Measurements from ENCODE around the gene PIP4K2A.

The PIP4K2A gene

DNA sequence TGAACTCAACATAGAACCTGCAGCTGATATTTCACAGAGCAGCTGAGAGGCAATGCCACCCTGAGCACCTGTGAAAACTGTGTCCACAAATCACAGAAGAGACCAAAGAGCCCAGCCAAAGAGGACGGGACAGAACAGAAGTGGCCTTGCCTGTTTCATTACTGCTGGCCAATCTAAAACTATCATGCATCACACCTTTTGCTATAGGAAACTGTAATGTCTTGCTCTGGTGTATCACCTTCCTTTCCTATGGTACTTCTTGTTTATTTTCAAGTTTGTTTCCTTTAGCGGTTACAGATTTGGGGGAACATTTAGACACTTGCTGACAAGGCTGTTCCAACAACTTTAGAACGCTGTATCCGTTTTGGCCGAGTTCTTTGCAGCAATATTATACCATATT is 80.3 kb downstream of the PIP4K2A start:
- Mint-ChIP-seq H3K4me1 (peaks cover 97% of the 10 kb centered on the region), H3K27me3 (no peaks in the 10 kb centered on the region), H3K4me3 (peak overlapping the region in 1 of 2 donors; percentile 49), H3K27ac (peak overlapping the region in 1 of 2 donors; percentile 19), H3K9me3 (peaks cover 7 to 9% of the 10 kb centered on the region in 2 donors)
- ATAC-seq (no peak), DNase-seq (no peak)

DNA sequence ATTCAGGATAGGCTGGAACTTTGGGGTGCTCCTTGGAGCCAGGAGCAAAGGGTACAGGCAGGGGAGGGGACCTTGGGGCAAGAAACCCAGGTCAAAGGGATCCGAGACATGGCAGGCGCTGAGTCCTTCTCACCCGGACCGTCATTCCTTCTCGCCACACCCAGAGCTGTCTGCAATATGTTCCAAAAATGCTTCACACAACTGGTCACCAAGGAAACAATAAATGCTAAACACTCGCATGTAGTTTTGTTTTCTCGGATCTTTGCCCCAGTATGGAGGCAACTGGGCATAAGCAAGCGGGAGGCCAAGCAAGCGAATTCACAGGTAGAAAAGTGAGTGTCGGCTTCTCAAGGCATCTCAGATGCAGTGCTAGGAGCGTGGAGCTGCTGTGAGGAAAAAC is 80.8 kb downstream of the PIP4K2A start:
- Mint-ChIP-seq H3K9me3 (peaks cover 7 to 9% of the 10 kb centered on the region in 2 donors), H3K27ac (no peak overlapping the region), H3K27me3 (no peaks in the 10 kb centered on the region), H3K4me1 (peaks cover 97% of the 10 kb centered on the region), H3K4me3 (no peak overlapping the region)
- ATAC-seq (no peak), DNase-seq (no peak)

DNA sequence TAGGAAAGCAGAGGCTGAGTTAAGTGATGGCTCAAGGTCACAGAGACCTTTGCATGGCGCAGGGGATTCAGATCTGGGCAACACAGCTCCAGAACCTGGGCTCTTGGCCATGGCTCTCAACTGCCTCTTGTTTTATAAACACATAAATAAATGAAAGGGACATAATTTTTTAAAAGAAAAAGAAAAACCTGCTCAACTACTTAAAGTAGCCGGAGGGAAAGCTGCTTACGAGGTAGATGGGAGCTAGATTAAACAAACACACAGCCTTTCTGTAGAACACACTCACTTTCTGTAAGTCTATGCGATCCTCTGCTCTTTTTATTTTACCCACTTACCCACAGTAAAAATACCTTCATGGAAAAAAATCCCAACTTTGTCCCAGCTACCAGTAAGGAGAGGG is 81.3 kb downstream of the PIP4K2A start:
- Mint-ChIP-seq H3K4me1 (peaks cover 97% of the 10 kb centered on the region), H3K4me3 (no peak overlapping the region), H3K27ac (peak overlapping the region in 1 of 2 donors; percentile 66), H3K27me3 (no peaks in the 10 kb centered on the region), H3K9me3 (peaks cover 7 to 9% of the 10 kb centered on the region in 2 donors)
- no peak for ATAC-seq
- DNase-seq: no peak

GRCh38 chr10:22631646-22632278 is 82.6 kb downstream of the PIP4K2A start:
- ATAC-seq: no peak
- Mint-ChIP-seq H3K27me3 (no peaks in the 10 kb centered on the region), H3K27ac (peak overlapping the region; percentile 96), H3K9me3 (peaks cover 3 to 4% of the 10 kb centered on the region in 2 donors), H3K4me3 (peak overlapping the region; percentile 42 to 63), H3K4me1 (peaks cover 94% of the 10 kb centered on the region)
- no peak for DNase-seq

DNA sequence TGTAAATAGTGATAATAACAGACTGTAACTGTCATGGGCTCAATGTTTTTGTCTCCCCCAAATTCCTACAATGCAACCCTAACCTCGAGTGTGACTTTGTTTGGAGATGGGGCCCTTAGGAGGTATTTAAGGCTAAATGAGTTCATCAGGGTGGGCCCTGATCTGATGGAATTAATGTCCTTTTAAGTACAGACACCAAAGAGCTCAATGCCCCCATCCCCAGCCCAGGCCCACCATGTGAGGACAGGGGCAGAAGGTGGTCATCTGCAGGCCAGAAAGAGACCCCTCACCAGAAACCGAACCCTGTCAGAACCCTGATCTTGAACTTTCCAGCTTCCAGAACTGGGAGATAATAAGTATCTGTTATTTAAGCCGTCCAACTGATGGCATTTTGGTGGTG is 83.2 kb downstream of the PIP4K2A start:
- peaks cover 94% of the 10 kb centered on the region for H3K4me1 Mint-ChIP-seq
- H3K9me3 Mint-ChIP-seq: no peaks in the 10 kb centered on the region
- DNase-seq: no peak
- no peak for ATAC-seq
- H3K4me3 Mint-ChIP-seq: peak overlapping the region; percentile 63 to 83
- H3K27me3 Mint-ChIP-seq: no peaks in the 10 kb centered on the region
- H3K27ac Mint-ChIP-seq: peak overlapping the region; percentile 96

DNA sequence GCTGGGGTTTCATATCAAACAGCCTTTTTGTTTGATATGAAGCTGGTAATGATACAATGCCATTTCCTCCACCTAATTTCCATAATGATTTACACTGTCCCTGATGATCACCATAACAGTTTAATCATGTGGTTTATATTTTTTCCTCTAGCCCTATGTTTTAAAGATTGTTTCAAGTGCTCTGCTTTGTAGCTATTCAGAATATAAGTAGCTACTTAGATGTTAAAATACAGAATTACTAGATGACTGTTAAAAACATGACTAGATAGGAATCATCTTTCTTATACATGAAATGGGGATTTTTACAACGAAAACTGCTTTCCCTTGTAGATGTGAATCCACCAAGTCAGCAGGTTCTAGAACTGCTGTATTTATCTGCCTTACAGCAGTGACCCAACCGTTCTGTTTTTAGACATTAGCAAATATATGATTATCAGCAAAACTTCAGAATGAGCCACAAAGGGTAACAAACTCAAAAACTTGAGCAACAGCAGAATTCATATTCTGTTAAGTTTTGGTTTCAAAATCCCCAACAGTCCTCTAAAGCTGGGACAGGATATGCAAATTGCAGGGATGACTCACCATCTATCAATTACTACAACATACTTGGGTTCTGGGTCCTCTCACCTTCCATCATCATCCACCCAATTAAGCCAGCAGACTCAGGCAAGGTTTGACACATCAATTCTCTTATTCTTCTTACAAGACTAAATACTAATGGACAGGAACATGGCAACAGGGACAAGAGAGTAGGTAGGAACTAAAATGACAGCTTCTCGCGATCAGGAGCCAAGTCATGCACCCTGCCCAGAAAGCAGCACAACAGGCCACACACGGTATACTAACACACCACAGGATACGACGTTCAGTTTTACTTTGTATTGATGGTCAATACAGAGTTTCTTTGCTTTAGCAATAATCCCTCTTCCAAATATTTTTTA is 83.9 kb downstream of the PIP4K2A start:
- H3K4me1 Mint-ChIP-seq: peaks cover 94% of the 10 kb centered on the region
- H3K27me3 Mint-ChIP-seq: no peaks in the 10 kb centered on the region
- peak overlapping the region; percentile 96 for H3K27ac Mint-ChIP-seq
- H3K9me3 Mint-ChIP-seq: no peaks in the 10 kb centered on the region
- ATAC-seq: peak; percentile 89
- DNase-seq: peak; percentile 47 to 55
- H3K4me3 Mint-ChIP-seq: peak overlapping the region; percentile 63 to 83

- ATAC-seq (peak; percentile 62), DNase-seq (peak in 1 of 2 donors; percentile 42)
- no peaks in the 10 kb centered on the region for H3K9me3 Mint-ChIP-seq
- no peaks in the 10 kb centered on the region for H3K27me3 Mint-ChIP-seq
- peak overlapping the region; percentile 96 for H3K27ac Mint-ChIP-seq
- H3K4me3 Mint-ChIP-seq: peak overlapping the region; percentile 63 to 83
- H3K4me1 Mint-ChIP-seq: peaks cover 93% of the 10 kb centered on the region
Observed at GRCh38 chr10:22629852-22630233, 84.5 kb downstream of the PIP4K2A start.

- peak overlapping the region; percentile 55 for H3K4me3 Mint-ChIP-seq
- peak overlapping the region in 1 of 2 donors; percentile 83 for H3K27ac Mint-ChIP-seq
- H3K9me3 Mint-ChIP-seq: no peaks in the 10 kb centered on the region
- DNase-seq (no peak), ATAC-seq (no peak)
- no peaks in the 10 kb centered on the region for H3K27me3 Mint-ChIP-seq
- H3K4me1 Mint-ChIP-seq: peaks cover 93% of the 10 kb centered on the region
Observed at GRCh38 chr10:22629126-22629525, 85.3 kb downstream of the PIP4K2A start.

DNA sequence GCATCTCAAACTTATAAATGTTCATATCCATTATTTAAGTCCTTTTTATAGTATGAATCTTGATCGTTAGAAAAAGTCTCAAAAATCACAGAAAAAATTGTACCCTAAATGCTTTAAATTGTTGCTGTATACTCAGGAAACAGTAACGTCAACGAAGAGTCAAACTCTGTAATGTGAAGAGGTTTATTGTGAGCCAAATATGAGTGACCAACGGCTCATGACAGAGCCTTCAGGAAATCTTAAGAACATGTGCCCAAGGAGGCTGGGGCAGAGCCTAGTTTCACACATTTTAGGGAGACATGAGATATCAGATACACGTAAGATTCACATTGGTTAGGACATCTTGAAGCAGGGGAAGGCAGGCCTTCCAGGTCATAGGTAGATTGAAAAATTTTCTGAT is 86.1 kb downstream of the PIP4K2A start:
- peak overlapping the region; percentile 5 to 55 for H3K4me3 Mint-ChIP-seq
- H3K27ac Mint-ChIP-seq: peak overlapping the region in 1 of 2 donors; percentile 22

DNA sequence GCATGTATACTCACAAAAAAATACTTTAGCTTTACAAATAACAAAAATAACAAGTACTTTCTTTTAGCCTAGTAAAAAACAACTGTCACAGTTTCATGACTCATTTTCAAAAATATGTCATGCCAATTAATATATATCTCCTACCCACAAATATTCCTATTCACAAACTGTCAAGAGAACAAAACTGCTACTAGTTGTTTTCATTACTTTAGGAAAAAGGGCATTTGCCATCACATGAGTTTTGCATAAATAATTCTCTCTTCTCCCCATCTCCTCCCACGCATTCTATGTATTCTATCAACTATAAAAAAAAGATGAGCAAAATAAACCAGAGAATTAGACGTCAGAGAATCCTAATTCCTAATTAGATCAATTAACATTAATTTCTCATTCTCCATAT is 87.6 kb downstream of the PIP4K2A start:
- Mint-ChIP-seq H3K27me3 (no peaks in the 10 kb centered on the region), H3K4me1 (peaks cover 93% of the 10 kb centered on the region), H3K9me3 (no peaks in the 10 kb centered on the region), H3K27ac (peak overlapping the region in 1 of 2 donors; percentile 92), H3K4me3 (peak overlapping the region; percentile 48 to 57)
- DNase-seq: no peak
- ATAC-seq: no peak

More for the DNA sequence above, 86.1 kb downstream of the PIP4K2A start:
- Mint-ChIP-seq H3K4me1 (peaks cover 93% of the 10 kb centered on the region), H3K9me3 (no peaks in the 10 kb centered on the region), H3K27me3 (no peaks in the 10 kb centered on the region)
- ATAC-seq (no peak), DNase-seq (no peak)

GRCh38 chr10:22625516-22626290 is 88.7 kb downstream of the PIP4K2A start:
- DNase-seq: no peak
- ATAC-seq: no peak
- no peaks in the 10 kb centered on the region for H3K27me3 Mint-ChIP-seq
- H3K4me1 Mint-ChIP-seq: peaks cover 93% of the 10 kb centered on the region
- peak overlapping the region; percentile 30 to 71 for H3K4me3 Mint-ChIP-seq
- H3K27ac Mint-ChIP-seq: peak overlapping the region in 1 of 2 donors; percentile 83
- H3K9me3 Mint-ChIP-seq: no peaks in the 10 kb centered on the region

- ATAC-seq (no peak), DNase-seq (no peak)
- peaks cover 94% of the 10 kb centered on the region for H3K4me1 Mint-ChIP-seq
- no peaks in the 10 kb centered on the region for H3K27me3 Mint-ChIP-seq
- peak overlapping the region; percentile 94 to 99 for H3K27ac Mint-ChIP-seq
- no peaks in the 10 kb centered on the region for H3K9me3 Mint-ChIP-seq
- peak overlapping the region; percentile 39 to 82 for H3K4me3 Mint-ChIP-seq
Observed at GRCh38 chr10:22624287-22624738, 90.1 kb downstream of the PIP4K2A start.

DNA sequence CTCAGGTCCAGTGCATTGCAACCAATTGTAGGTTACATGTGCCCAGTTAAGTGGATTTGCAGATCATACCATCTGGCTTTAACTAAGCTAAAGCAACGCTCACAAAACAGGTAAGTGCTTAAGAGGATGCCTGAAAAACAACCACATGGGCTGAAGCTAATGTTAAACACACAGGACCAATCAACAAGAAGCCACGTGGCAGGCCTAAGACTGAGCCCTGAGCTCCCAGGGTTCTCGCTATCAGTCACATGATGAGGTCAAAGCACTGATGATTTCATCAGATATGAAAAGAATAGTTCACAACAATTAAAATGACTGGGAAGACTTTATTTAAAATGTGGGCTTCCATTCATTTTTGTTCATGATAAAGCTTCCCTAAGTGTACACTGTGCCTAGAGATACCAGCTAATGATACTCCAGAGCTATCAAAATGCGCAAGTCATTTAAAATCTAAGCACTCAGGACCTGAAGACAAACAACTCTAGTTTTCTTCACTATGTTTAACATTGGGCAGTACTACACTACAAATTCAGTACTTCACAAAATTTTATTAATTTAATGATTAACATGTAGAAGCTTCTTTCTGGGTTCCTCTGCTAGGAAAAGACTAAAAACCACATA is 90.6 kb downstream of the PIP4K2A start:
- no peaks in the 10 kb centered on the region for H3K27me3 Mint-ChIP-seq
- H3K4me1 Mint-ChIP-seq: peaks cover 93% of the 10 kb centered on the region
- peak overlapping the region; percentile 39 to 82 for H3K4me3 Mint-ChIP-seq
- peak overlapping the region; percentile 94 to 99 for H3K27ac Mint-ChIP-seq
- peak; percentile 94 for ATAC-seq
- peak in 1 of 2 donors; percentile 62 for DNase-seq
- no peaks in the 10 kb centered on the region for H3K9me3 Mint-ChIP-seq

GRCh38 chr10:22622242-22622806 is 92.1 kb downstream of the PIP4K2A start:
- H3K9me3 Mint-ChIP-seq: no peaks in the 10 kb centered on the region

More at GRCh38 chr10:22622242-22622806, 92.1 kb downstream of the PIP4K2A start:
- Mint-ChIP-seq H3K4me1 (peaks cover 96% of the 10 kb centered on the region), H3K27me3 (no peaks in the 10 kb centered on the region), H3K4me3 (peak overlapping the region in 1 of 2 donors; percentile 39), H3K27ac (peak overlapping the region in 1 of 2 donors; percentile 65)
- ATAC-seq (no peak), DNase-seq (no peak)
